SK-N-SH (cell line): ENCODE measurements around the gene LIN37. TPM values are rescaled to one million over a fixed set of nuclear protein-coding genes. Genes with fewer than 3 reads are reported as not detected.

ENCODE experiments used
- CTCF ChIA-PET: fragments of 300-600, 350-600 bp; formaldehyde crosslinking; extraction: SDS; loops from one replicate; lab custom pipeline; 2021; lab: Yijun Ruan, JAX
- POLR2A ChIA-PET: fragments of 350-600 bp; sonication (Branson Sonifier 250); formaldehyde crosslinking; extraction: SDS; loops from one replicate; lab custom pipeline; 2020; ENCODE audit warnings: antibody characterized with exemption, inconsistent platforms; lab: Yijun Ruan, JAX
- DNase-seq: peaks from one replicate; pipeline ENCODE4 v3.0.0; 2012
- H2AFZ ChIP-seq: fragments of 200-600 bp; sonication (generic); 2 replicates; pipeline ENCODE4 v1.8.1; 2016; ENCODE audit warnings: antibody characterized with exemption, mild to moderate bottlenecking, low read depth
- H3F3A ChIP-seq: fragments of 200-600 bp; sonication (generic); replicated peaks from 2 replicates; pipeline ENCODE3; 2016; ENCODE audit warnings: antibody characterized with exemption, mild to moderate bottlenecking; ENCODE audit not compliant: insufficient read depth
- H3K27ac ChIP-seq, 2 experiments: fragments of 200-500 bp in 1 of 2; fragments of 200-600 bp in 1 of 2; sonication (Bioruptor generic) in 1 of 2; sonication (generic), shearing (Covaris generic) in 1 of 2; 2 replicates each; pipeline versions ENCODE4 v1.5.1 to v1.6.1; 2014 to 2016; ENCODE audit warnings: low read depth in 2 of 2, inconsistent platforms in 1 of 2, low read length in 1 of 2, mild to moderate bottlenecking in 1 of 2, mixed read lengths in 1 of 2
- H3K27me3 ChIP-seq: fragments of 200-600 bp; sonication (generic), shearing (Covaris generic); 2 replicates; pipeline ENCODE4 v1.6.1; 2016; ENCODE audit warnings: mixed run types; ENCODE audit not compliant: insufficient read depth
- H3K36me3 ChIP-seq, 2 experiments: fragments of 200-500 bp in 1 of 2; fragments of 200-600 bp in 1 of 2; sonication (Bioruptor generic) in 1 of 2; sonication (generic) in 1 of 2; replicated peaks in 1 of 2; 2 replicates each; pipeline versions ENCODE3 to v1.5.1; 2014 to 2016; ENCODE audit warnings: low read length in 1 of 2, mild to moderate bottlenecking in 1 of 2; ENCODE audit not compliant: insufficient read depth in 2 of 2, control insufficient read depth in 1 of 2
- H3K4me1 ChIP-seq, 2 experiments: fragments of 200-500 bp in 1 of 2; fragments of 200-600 bp in 1 of 2; sonication (Bioruptor generic) in 1 of 2; sonication (generic), shearing (Covaris generic) in 1 of 2; 2 replicates each; pipeline versions ENCODE4 v1.5.1 to v1.6.1; 2014 to 2016; ENCODE audit warnings: low read depth in 1 of 2, low read length in 1 of 2, mixed run types in 1 of 2; ENCODE audit not compliant: insufficient read depth in 2 of 2, control insufficient read depth in 1 of 2
- H3K4me2 ChIP-seq: fragments of 200-600 bp; sonication (generic), shearing (Covaris generic); 2 replicates; pipeline ENCODE4 v1.6.1; 2017; ENCODE audit warnings: mixed run types
- H3K4me3 ChIP-seq, 2 experiments: fragments of 200-500 bp in 1 of 2; fragments of 200-600 bp in 1 of 2; sonication (Bioruptor generic) in 1 of 2; sonication (generic), shearing (Covaris generic) in 1 of 2; 2 replicates each; pipeline versions ENCODE4 v1.5.1 to v1.8.1; 2014 to 2016; ENCODE audit warnings: low read depth in 2 of 2, inconsistent platforms in 1 of 2, low read length in 1 of 2, mild to moderate bottlenecking in 1 of 2, mixed read lengths in 1 of 2, moderate library complexity in 1 of 2
- H3K79me2 ChIP-seq: fragments of 200-600 bp; sonication (generic); 2 replicates; pipeline ENCODE4 v1.8.1; 2017; ENCODE audit warnings: mild to moderate bottlenecking; ENCODE audit not compliant: insufficient read depth
- H3K9ac ChIP-seq: fragments of 200-600 bp; sonication (generic); 2 replicates; pipeline ENCODE4 v1.6.1; 2017; ENCODE audit warnings: mixed run types
- H3K9me2 ChIP-seq: fragments of 200-600 bp; sonication (generic); 2 replicates; pipeline ENCODE4 v1.6.1; 2017; ENCODE audit warnings: mixed run types
- H3K9me3 ChIP-seq: fragments of 200-600 bp; sonication (generic); 2 replicates; pipeline ENCODE4 v1.6.1; 2017; ENCODE audit warnings: mixed run types, mild to moderate bottlenecking, moderate library complexity
- H4K20me1 ChIP-seq: fragments of 200-600 bp; sonication (generic); 2 replicates; pipeline ENCODE4 v1.6.1; 2017; ENCODE audit warnings: mild to moderate bottlenecking, mixed run types; ENCODE audit not compliant: insufficient read depth
- ELF1 ChIP-seq: IDR thresholded peaks from 2 replicates; pipeline ENCODE4 v1.4.0; 2012
- EP300 ChIP-seq, 2 experiments: IDR thresholded peaks; 2 replicates each; pipeline versions ENCODE4 v1.4.0 to v1.6.1; 2012; ENCODE audit warnings: borderline replicate concordance in 1 of 2, low read depth in 1 of 2, low read length in 1 of 2
- GABPA ChIP-seq: IDR thresholded peaks from 2 replicates; pipeline ENCODE4 v1.4.0; 2012; ENCODE audit warnings: low read depth, mild to moderate bottlenecking
- GATA2 ChIP-seq: sonication (generic); formaldehyde crosslinking; IDR thresholded peaks from 2 replicates; pipeline ENCODE4 v1.5.0; 2020; ENCODE audit warnings: mild to moderate bottlenecking, missing genetic modification reagents
- JUND ChIP-seq: IDR thresholded peaks from 2 replicates; pipeline ENCODE4 v1.4.0; 2012
- NFIC ChIP-seq: IDR thresholded peaks from 2 replicates; pipeline ENCODE4 v1.4.0; 2012; ENCODE audit warnings: borderline replicate concordance
- NRF1 ChIP-seq: IDR thresholded peaks from 2 replicates; pipeline ENCODE4 v1.6.1; 2012; ENCODE audit warnings: low read depth, mild to moderate bottlenecking, low read length
- RXRA ChIP-seq: IDR thresholded peaks from 2 replicates; pipeline ENCODE4 v1.4.0; 2012; ENCODE audit warnings: low read depth, mild to moderate bottlenecking, borderline replicate concordance
- TAF1 ChIP-seq: IDR thresholded peaks from 2 replicates; pipeline ENCODE4 v1.6.1; 2012; ENCODE audit warnings: low read depth, mild to moderate bottlenecking, low read length, moderate library complexity, borderline replicate concordance
- TCF12 ChIP-seq: IDR thresholded peaks from 2 replicates; pipeline ENCODE4 v1.4.0; 2012
- TEAD4 ChIP-seq: IDR thresholded peaks from 2 replicates; pipeline ENCODE4 v1.4.0; 2012; ENCODE audit warnings: mild to moderate bottlenecking, borderline replicate concordance; ENCODE audit not compliant: insufficient read depth
- YY1 ChIP-seq: IDR thresholded peaks from 2 replicates; pipeline ENCODE4 v1.4.0; 2012; ENCODE audit warnings: low read depth, mild to moderate bottlenecking
- WGBS: methylation state at CpG from one replicate; pipeline ENCODE4 v1.1.6; 2017; ENCODE audit warnings: low lambda C conversion rate; 5-methylcytosine and 5-hydroxymethylcytosine counted together
- polyA plus RNA-seq, 3 experiments: library from polyadenylated mRNA; depleted of rRNA; stranded (reverse); fragments of >200 nt; gene quantifications; 2 replicates each; pipeline ENCODE4 v1.2.3, GENCODE V29; 2012
- TF ChIP-seq, protein P1 (sequence below): fragments of 200-600 bp; sonication (generic); IDR thresholded peaks from 2 replicates; pipeline ENCODE4 v1.6.1; 2017; ENCODE audit warnings: antibody characterized with exemption, mild to moderate bottlenecking, moderate library complexity
- TF ChIP-seq, protein P2 (sequence below): IDR thresholded peaks from 2 replicates; pipeline ENCODE4 v1.4.0; 2012; ENCODE audit warnings: low read depth, borderline replicate concordance

LIN37 gene
- polyA plus RNA-seq, 1 of the 3 experiments (the other 2 are of a cell fraction) = 21.1 TPM

DNA sequence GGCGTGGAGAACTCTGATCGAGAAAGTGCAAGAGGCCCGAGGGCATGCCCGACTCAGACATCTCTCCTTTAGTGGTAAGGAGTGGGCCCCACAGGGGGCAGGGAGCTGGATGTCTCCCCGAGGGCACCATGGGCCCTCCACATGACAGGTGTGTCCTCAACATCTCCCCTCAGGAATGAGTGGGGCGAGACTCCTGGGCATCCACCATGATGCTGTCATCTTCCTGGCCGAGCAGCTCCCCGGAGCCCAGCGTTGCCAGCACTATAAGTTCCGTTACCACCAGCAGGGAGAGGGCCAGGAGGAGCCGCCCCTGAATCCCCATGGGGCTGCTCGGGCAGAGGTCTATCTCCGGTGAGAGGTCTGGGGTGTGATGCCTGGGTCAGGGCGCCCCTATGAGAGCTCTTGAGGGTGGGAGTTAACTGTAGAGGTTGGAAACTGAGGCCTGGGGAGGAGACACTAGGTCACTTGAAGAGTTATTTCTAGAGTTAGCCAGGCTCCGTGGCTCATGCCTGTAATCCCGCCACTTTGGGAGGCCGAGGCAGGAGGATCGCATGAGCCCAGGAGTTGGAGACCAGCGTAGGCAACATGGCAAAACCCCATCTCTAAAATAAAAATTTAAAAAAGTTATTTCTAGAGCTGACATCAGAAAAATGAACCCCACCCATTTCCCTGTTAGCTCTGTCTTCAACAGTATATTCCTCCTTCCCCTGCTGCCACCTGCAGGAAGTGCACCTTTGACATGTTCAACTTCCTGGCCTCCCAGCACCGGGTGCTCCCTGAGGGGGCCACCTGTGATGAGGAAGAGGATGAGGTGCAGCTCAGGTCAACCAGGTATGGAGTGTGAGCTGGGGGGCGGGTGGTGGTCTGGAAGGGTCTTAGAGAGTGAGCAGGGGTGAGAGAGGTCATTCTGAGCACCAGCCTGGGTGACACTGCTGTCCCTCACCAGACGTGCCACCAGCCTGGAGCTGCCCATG is 11.2 kb upstream of the LIN37 start:
- no peak overlapping the region for H3K4me3 ChIP-seq
- CTCF ChIA-PET = interaction anchor here (1.2 kb wide), 2 partner anchors 19 to 181 kb away, joined by 3 read pairs; no protein-coding TSS in a partner anchor
- POLR2A ChIA-PET = interaction anchor here (0.9 kb wide), 1 partner anchor 17 kb away, joined by 5 read pairs; no protein-coding TSS in a partner anchor

DNA sequence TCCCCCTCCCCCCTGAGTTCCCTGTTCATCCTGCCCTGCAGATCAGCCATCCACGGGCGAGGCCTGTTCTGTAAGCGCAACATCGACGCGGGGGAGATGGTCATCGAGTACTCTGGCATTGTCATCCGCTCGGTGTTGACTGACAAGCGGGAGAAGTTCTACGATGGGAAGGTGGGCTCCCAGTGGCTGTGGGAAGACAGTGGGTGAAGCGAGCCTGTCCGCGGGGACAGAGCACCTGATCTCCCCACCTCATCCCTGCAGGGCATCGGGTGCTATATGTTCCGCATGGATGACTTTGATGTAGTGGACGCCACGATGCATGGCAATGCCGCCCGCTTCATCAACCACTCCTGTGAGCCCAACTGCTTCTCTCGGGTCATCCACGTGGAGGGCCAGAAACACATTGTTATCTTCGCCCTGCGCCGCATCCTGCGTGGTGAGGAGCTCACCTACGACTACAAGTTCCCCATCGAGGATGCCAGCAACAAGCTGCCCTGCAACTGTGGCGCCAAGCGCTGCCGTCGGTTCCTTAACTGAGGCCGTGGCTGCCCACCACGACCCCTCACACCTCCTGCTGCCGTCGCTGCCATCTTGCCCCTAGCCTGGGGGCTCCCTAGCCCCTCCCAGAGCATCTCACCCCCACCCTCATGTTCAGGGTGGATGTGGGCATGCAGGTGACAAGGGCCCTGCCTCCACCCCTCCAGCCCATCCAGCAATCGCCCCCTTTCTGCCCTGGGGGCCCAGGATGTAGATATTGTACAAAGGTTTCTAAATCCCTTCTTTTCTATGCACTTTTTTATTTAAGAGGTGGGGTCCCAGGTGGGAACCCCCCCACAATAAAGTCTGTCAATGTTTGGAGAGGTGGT is 10.1 kb upstream of the LIN37 start:
- no peak for DNase-seq
- no peak overlapping the region for H3K27ac ChIP-seq
- ChIA-PET CTCF (interaction anchor here (1.0 to 1.2 kb wide), 2 partner anchors 20 to 82 kb away, joined by 3 read pairs; no protein-coding TSS in a partner anchor), POLR2A (no interaction called here)
- H3K36me3 ChIP-seq = peaks cover 9 to 45% of the 10 kb centered on the region in 2 experiments
- H3K9me2 ChIP-seq = no peaks in the 10 kb centered on the region
- H3K4me1 ChIP-seq = peaks cover 0 to 10% of the 10 kb centered on the region in 2 experiments; a peak in 1 of 4 replicates
- peaks cover 8% of the 10 kb centered on the region for H3F3A ChIP-seq
- no peaks in the 10 kb centered on the region for H3K27me3 ChIP-seq
- H3K4me2 ChIP-seq = no peak overlapping the region
- H4K20me1 ChIP-seq = no peaks in the 10 kb centered on the region
- no peak overlapping the region for H2AFZ ChIP-seq
- 93% methylated on average over 37 of the region's 37 CpGs for WGBS
- TF ChIP-seq JUND (no peak), GABPA (no peak), ELF1 (no peak), NFIC (no peak), TAF1 (no peak), GATA2 (CRISPR knock-in tag) (no peak), TEAD4 (no peak), NRF1 (no peak), EP300 (IDR thresholded peaks at IDR 0.05; ENCODE audit: borderline replicate concordance in 1 of 2, low read depth in 1 of 2, low read length in 1 of 2) (no peak), YY1 (no peak), TCF12 (no peak), RXRA (no peak)
- TF ChIP-seq, protein P1, sequence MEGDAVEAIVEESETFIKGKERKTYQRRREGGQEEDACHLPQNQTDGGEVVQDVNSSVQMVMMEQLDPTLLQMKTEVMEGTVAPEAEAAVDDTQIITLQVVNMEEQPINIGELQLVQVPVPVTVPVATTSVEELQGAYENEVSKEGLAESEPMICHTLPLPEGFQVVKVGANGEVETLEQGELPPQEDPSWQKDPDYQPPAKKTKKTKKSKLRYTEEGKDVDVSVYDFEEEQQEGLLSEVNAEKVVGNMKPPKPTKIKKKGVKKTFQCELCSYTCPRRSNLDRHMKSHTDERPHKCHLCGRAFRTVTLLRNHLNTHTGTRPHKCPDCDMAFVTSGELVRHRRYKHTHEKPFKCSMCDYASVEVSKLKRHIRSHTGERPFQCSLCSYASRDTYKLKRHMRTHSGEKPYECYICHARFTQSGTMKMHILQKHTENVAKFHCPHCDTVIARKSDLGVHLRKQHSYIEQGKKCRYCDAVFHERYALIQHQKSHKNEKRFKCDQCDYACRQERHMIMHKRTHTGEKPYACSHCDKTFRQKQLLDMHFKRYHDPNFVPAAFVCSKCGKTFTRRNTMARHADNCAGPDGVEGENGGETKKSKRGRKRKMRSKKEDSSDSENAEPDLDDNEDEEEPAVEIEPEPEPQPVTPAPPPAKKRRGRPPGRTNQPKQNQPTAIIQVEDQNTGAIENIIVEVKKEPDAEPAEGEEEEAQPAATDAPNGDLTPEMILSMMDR = no peak
- TF ChIP-seq, protein P2, sequence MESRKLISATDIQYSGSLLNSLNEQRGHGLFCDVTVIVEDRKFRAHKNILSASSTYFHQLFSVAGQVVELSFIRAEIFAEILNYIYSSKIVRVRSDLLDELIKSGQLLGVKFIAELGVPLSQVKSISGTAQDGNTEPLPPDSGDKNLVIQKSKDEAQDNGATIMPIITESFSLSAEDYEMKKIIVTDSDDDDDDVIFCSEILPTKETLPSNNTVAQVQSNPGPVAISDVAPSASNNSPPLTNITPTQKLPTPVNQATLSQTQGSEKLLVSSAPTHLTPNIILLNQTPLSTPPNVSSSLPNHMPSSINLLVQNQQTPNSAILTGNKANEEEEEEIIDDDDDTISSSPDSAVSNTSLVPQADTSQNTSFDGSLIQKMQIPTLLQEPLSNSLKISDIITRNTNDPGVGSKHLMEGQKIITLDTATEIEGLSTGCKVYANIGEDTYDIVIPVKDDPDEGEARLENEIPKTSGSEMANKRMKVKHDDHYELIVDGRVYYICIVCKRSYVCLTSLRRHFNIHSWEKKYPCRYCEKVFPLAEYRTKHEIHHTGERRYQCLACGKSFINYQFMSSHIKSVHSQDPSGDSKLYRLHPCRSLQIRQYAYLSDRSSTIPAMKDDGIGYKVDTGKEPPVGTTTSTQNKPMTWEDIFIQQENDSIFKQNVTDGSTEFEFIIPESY = no peak
- no peaks in the 10 kb centered on the region for H3K9me3 ChIP-seq
- no peaks in the 10 kb centered on the region for H3K79me2 ChIP-seq
- H3K9ac ChIP-seq = no peak overlapping the region
- H3K4me3 ChIP-seq = no peak overlapping the region

More for the DNA sequence above, 11.2 kb upstream of the LIN37 start:
- Histone ChIP-seq H3K27ac (no peak overlapping the region), H4K20me1 (no peaks in the 10 kb centered on the region), H2AFZ (no peak overlapping the region), H3K9ac (no peak overlapping the region), H3K27me3 (no peaks in the 10 kb centered on the region), H3K4me1 (peaks cover 0 to 10% of the 10 kb centered on the region in 2 experiments; a peak in 1 of 4 replicates), H3K4me2 (no peak overlapping the region), H3K9me3 (no peaks in the 10 kb centered on the region), H3K9me2 (no peaks in the 10 kb centered on the region), H3K36me3 (peaks cover 8 to 49% of the 10 kb centered on the region in 2 experiments), H3K79me2 (no peaks in the 10 kb centered on the region), H3F3A (peaks cover 8% of the 10 kb centered on the region)
- DNase-seq = no peak
- WGBS = 90% methylated on average over 16 of the region's 22 CpGs
- TF ChIP-seq, protein P1 = peak; percentile 21; the same call in 1 of the 2 replicates
- no peak for TF ChIP-seq ELF1
